Mesenchymal stem cell (in vitro differentiated cells and primary cell): ENCODE measurements around the gene GAMT.
"Not testable (repeated sequence)": the region's sequence is repeated elsewhere in the genome, so short reads cannot be mapped to it uniquely, and the experiment has no call there.

ENCODE experiments used
- DNase-seq: peaks from one replicate; pipeline ENCODE4 v3.0.0-alpha.2; 2013
- H2AFZ ChIP-seq: one replicate; pipeline ENCODE4 v1.6.1; 2013; ENCODE audit warnings: low read depth, mild to moderate bottlenecking, control low read depth, inconsistent platforms, low read length, moderate library complexity
- H2AK5ac ChIP-seq: 2 replicates; pipeline ENCODE4 v1.6.1; 2013; ENCODE audit warnings: low read length, moderate library complexity, mild to moderate bottlenecking, inconsistent platforms; ENCODE audit not compliant: severe bottlenecking
- H2BK120ac ChIP-seq: one replicate; pipeline ENCODE4 v1.6.1; 2013; ENCODE audit warnings: low read depth, mild to moderate bottlenecking, inconsistent platforms, low read length, moderate library complexity
- H2BK12ac ChIP-seq, 2 experiments: one replicate each; pipeline ENCODE4 v1.6.1; 2013; ENCODE audit warnings: inconsistent platforms in 2 of 2, low read length in 2 of 2, mild to moderate bottlenecking in 2 of 2, moderate library complexity in 2 of 2, control low read depth in 1 of 2
- H2BK15ac ChIP-seq: one replicate; pipeline ENCODE4 v1.6.1; 2013; ENCODE audit warnings: mild to moderate bottlenecking, low read depth, inconsistent platforms; ENCODE audit not compliant: poor library complexity, severe bottlenecking
- H2BK5ac ChIP-seq: 2 replicates; pipeline ENCODE4 v1.6.1; 2013; ENCODE audit warnings: low read depth, mild to moderate bottlenecking, low read length, control low read depth, inconsistent platforms; ENCODE audit not compliant: poor library complexity, severe bottlenecking
- H3K14ac ChIP-seq, 2 experiments: one replicate each; pipeline ENCODE4 v1.6.1; 2013; ENCODE audit warnings: inconsistent platforms in 2 of 2, low read length in 2 of 2, control low read depth in 1 of 2, mild to moderate bottlenecking in 1 of 2, moderate library complexity in 1 of 2
- H3K18ac ChIP-seq, 2 experiments: one replicate each; pipeline ENCODE4 v1.6.1; 2013; ENCODE audit warnings: inconsistent platforms in 2 of 2, low read length in 2 of 2, control low read depth in 1 of 2, low read depth in 1 of 2, mild to moderate bottlenecking in 1 of 2
- H3K23ac ChIP-seq, 2 experiments: one replicate each; pipeline ENCODE4 v1.6.1; 2013; ENCODE audit warnings: inconsistent platforms in 2 of 2, low read length in 2 of 2, mild to moderate bottlenecking in 2 of 2, moderate library complexity in 2 of 2, control low read depth in 1 of 2
- H3K27ac ChIP-seq: 2 replicates; pipeline ENCODE4 v1.5.1; 2013; ENCODE audit warnings: mild to moderate bottlenecking, moderate library complexity, low read length, control low read depth, inconsistent platforms; ENCODE audit not compliant: poor library complexity, severe bottlenecking
- H3K27me3 ChIP-seq, 2 experiments: 2 replicates each; pipeline versions ENCODE4 v1.6.1 to v1.7.0; 2013; ENCODE audit warnings: low read length in 2 of 2, mild to moderate bottlenecking in 2 of 2, moderate library complexity in 2 of 2, control low read depth in 1 of 2, inconsistent platforms in 1 of 2; ENCODE audit not compliant: control insufficient read depth in 1 of 2, insufficient read depth in 1 of 2
- H3K36me3 ChIP-seq, 2 experiments: 2 replicates each; pipeline versions ENCODE4 v1.6.1 to v1.7.0; 2013; ENCODE audit warnings: low read length in 2 of 2, control low read depth in 1 of 2, inconsistent platforms in 1 of 2, low read depth in 1 of 2, mild to moderate bottlenecking in 1 of 2; ENCODE audit not compliant: insufficient read depth in 2 of 2, control insufficient read depth in 1 of 2
- H3K4ac ChIP-seq, 2 experiments: one replicate each; pipeline ENCODE4 v1.6.1; 2013; ENCODE audit warnings: inconsistent platforms in 2 of 2, low read length in 2 of 2, mild to moderate bottlenecking in 2 of 2, moderate library complexity in 2 of 2, control low read depth in 1 of 2, low read depth in 1 of 2
- H3K4me1 ChIP-seq: 2 replicates; pipeline ENCODE4 v1.6.1; 2013; ENCODE audit warnings: low read depth, low read length, control low read depth; ENCODE audit not compliant: control insufficient read depth, insufficient read depth
- H3K4me2 ChIP-seq: 2 replicates; pipeline ENCODE4 v1.6.1; 2013; ENCODE audit warnings: low read length, mild to moderate bottlenecking, inconsistent platforms; ENCODE audit not compliant: poor library complexity, severe bottlenecking
- H3K4me3 ChIP-seq, 2 experiments: 2 replicates each; pipeline versions ENCODE4 v1.5.1 to v1.7.0; 2013; ENCODE audit warnings: low read length in 2 of 2, mild to moderate bottlenecking in 2 of 2, control low read depth in 1 of 2, low read depth in 1 of 2; ENCODE audit not compliant: insufficient read depth in 1 of 2
- H3K79me1 ChIP-seq: replicated peaks from 2 replicates; pipeline ENCODE4 v1.6.1; 2013; ENCODE audit warnings: mild to moderate bottlenecking, control low read depth, low read length, inconsistent platforms; ENCODE audit not compliant: poor library complexity, severe bottlenecking
- H3K9ac ChIP-seq: 2 replicates; pipeline ENCODE4 v1.7.0; 2013; ENCODE audit warnings: mild to moderate bottlenecking, low read length, moderate library complexity
- H3K9me3 ChIP-seq: 2 replicates; pipeline ENCODE4 v1.7.0; 2013; ENCODE audit warnings: mild to moderate bottlenecking, low read length; ENCODE audit not compliant: control insufficient read depth
- H4K8ac ChIP-seq: one replicate; pipeline ENCODE4 v1.6.1; 2013; ENCODE audit warnings: inconsistent platforms, mild to moderate bottlenecking, low read length, moderate library complexity
- H4K91ac ChIP-seq: one replicate; pipeline ENCODE4 v1.6.1; 2013; ENCODE audit warnings: mild to moderate bottlenecking, low read length, inconsistent platforms
- WGBS: methylation state at CpG from one replicate; pipeline ENCODE4 v1.1.7; 2013; ENCODE audit warnings: mixed read lengths; 5-methylcytosine and 5-hydroxymethylcytosine counted together

The GAMT gene

GRCh38 chr19:1439525-1440417 lies 38.4 kb upstream of the GAMT start:
- H2BK120ac ChIP-seq, H4K91ac ChIP-seq, H2AK5ac ChIP-seq, H3K18ac ChIP-seq, H2BK5ac ChIP-seq, H2BK15ac ChIP-seq, H3K4ac ChIP-seq, H2BK12ac ChIP-seq, H3K27me3 ChIP-seq, H3K27ac ChIP-seq, H2AFZ ChIP-seq, H3K9me3 ChIP-seq, H4K8ac ChIP-seq: not testable (repeated sequence)
- Histone ChIP-seq H3K36me3 (peaks cover 48 to 52% of the 10 kb centered on the region in 2 experiments), H3K14ac (peak overlapping the region in 1 of 2 experiments; percentile 50), H3K4me2 (peak overlapping the region; percentile 56), H3K23ac (peak overlapping the region in 1 of 2 experiments; percentile 86), H3K4me1 (peaks cover 37% of the 10 kb centered on the region), H3K79me1 (peaks cover 15% of the 10 kb centered on the region), H3K9ac (peak overlapping the region; percentile 94), H3K4me3 (peak overlapping the region; percentile 90 to 93)
- 85% methylated on average over 57 of the region's 57 CpGs for WGBS
- peak; percentile 48 for DNase-seq

GRCh38 chr19:1438933-1439354 lies 37.6 kb upstream of the GAMT start:
- H2BK120ac ChIP-seq: no peak overlapping the region
- DNase-seq: no peak
- WGBS: under 1% methylated on average over 26 of the region's 26 CpGs

GRCh38 chr19:1438035-1438932 lies 36.9 kb upstream of the GAMT start, which contains the start of gene RPS15:
Gene RPS15, plus strand, starts transcription at chr19:1438396. Its CDS starts 30 bp downstream, at chr19:1438426.
- 2% methylated on average over 86 of the region's 100 CpGs for WGBS
- peak within 1 kb of the TSS in 1 of 2 experiments; percentile 92 for H3K14ac ChIP-seq
- H3K79me1 ChIP-seq: peaks cover 29% of the 10 kb centered on the region
- peak within 1 kb of the TSS; percentile 95 for H2BK5ac ChIP-seq
- peak within 1 kb of the TSS; percentile 45 for H2BK120ac ChIP-seq
- H3K18ac ChIP-seq: peak within 1 kb of the TSS; percentile 68 to 99
- H3K4me1 ChIP-seq: peaks cover 29% of the 10 kb centered on the region
- H2BK12ac ChIP-seq: peak within 1 kb of the TSS in 1 of 2 experiments; percentile 66
- H3K36me3 ChIP-seq: peaks cover 62 to 67% of the 10 kb centered on the region in 2 experiments
- peak within 1 kb of the TSS; percentile 90 to 93 for H3K4me3 ChIP-seq
- H3K27ac ChIP-seq: peak within 1 kb of the TSS; percentile 54
- no peaks in the 10 kb centered on the region for H3K9me3 ChIP-seq
- H4K8ac ChIP-seq: peak within 1 kb of the TSS; percentile 58
- no peaks in the 10 kb centered on the region for H3K27me3 ChIP-seq
- H2AFZ ChIP-seq: no peak within 1 kb of the TSS
- H3K4me2 ChIP-seq: peak within 1 kb of the TSS; percentile 56
- peak within 1 kb of the TSS; percentile 84 for H2AK5ac ChIP-seq
- H3K9ac ChIP-seq: peak within 1 kb of the TSS; percentile 94
- DNase-seq: peak; percentile 93
- peak within 1 kb of the TSS in 1 of 2 experiments; percentile 100 for H3K23ac ChIP-seq
- no peak within 1 kb of the TSS for H2BK15ac ChIP-seq
- peak within 1 kb of the TSS; percentile 66 to 92 for H3K4ac ChIP-seq
- H4K91ac ChIP-seq: peak within 1 kb of the TSS; percentile 67

More at GRCh38 chr19:1438933-1439354, 37.6 kb upstream of the GAMT start:
- no peak overlapping the region for H2BK15ac ChIP-seq
- H3K9me3 ChIP-seq: no peaks in the 10 kb centered on the region
- H3K9ac ChIP-seq: peak overlapping the region; percentile 94
- H3K36me3 ChIP-seq: peaks cover 56 to 60% of the 10 kb centered on the region in 2 experiments
- peak overlapping the region; percentile 39 for H4K8ac ChIP-seq
- H2AK5ac ChIP-seq: no peak overlapping the region
- no peak overlapping the region for H3K27ac ChIP-seq
- peaks cover 32% of the 10 kb centered on the region for H3K4me1 ChIP-seq
- peak overlapping the region; percentile 90 to 93 for H3K4me3 ChIP-seq
- H3K18ac ChIP-seq: peak overlapping the region; percentile 68 to 99
- H3K79me1 ChIP-seq: peaks cover 23% of the 10 kb centered on the region
- H3K14ac ChIP-seq: peak overlapping the region in 1 of 2 experiments; percentile 61
- no peaks in the 10 kb centered on the region for H3K27me3 ChIP-seq
- H3K23ac ChIP-seq: no peak overlapping the region
- H2AFZ ChIP-seq: no peak overlapping the region
- no peak overlapping the region for H4K91ac ChIP-seq
- peak overlapping the region; percentile 66 to 92 for H3K4ac ChIP-seq
- peak overlapping the region; percentile 56 for H3K4me2 ChIP-seq
- peak overlapping the region in 1 of 2 experiments; percentile 66 for H2BK12ac ChIP-seq
- no peak overlapping the region for H2BK5ac ChIP-seq
